ENCODE measurements around the gene CASKIN2. TPM values are rescaled to one million over a fixed set of nuclear protein-coding genes. Genes with fewer than 3 reads are reported as not detected.
A peak's percentile ranks its signal among the peaks of the same experiment; 100 is the strongest.

The CASKIN2 gene
- total and polyA plus RNA-seq, 4 donors = 2.3 to 12.1 (median 8.6) TPM

DNA sequence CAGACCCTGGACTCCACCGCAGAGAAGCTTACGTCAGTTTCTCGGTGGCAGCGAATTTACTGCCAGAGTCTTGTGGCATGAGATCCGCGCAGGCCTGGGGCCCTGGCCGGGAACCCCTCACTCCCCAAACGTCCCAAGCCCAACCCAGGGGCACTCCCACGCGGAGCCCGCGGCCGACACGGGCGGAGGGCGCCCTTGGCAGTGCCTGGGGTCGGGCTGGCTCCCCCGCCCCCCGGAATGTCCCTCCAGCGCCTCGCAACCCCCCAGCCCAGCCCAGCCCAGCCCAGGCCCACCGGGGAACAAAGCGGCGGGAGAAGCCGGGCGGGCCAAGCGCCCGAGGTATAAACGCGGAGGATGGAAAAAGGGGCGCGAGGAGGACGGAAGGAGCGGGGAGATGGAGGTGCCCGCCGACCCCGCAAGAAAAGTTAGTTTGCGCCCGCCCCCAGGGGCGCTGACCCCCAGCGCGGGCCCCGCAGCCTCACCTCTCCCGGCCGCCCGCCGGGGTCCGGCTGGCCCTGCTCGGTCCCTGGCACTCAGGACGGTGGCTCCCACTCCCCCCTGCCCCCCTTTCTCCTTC, 330 bp downstream of the CASKIN2 start:
- no peak for DNase-seq (ENCODE audit: low spot score)
- Histone ChIP-seq H3K4me3 (ENCODE audit: low read depth in 1 of 3, low read length in 3 of 3) (peak overlapping the region; percentile 81 to 89 (median 84)), H3K9me3 (ENCODE audit: control insufficient read depth in 4 of 4, low read length in 3 of 4) (no peaks in the 10 kb centered on the region), H3K4me1 (ENCODE audit: control insufficient read depth in 4 of 4, insufficient read depth in 4 of 4, low read length in 3 of 4) (peaks cover 8 to 64% (median 53%) of the 10 kb centered on the region in 4 donors), H3K27me3 (ENCODE audit: control insufficient read depth in 4 of 4, insufficient read depth in 4 of 4, low read length in 3 of 4) (no peaks in the 10 kb centered on the region), H3K36me3 (ENCODE audit: control insufficient read depth in 4 of 4, insufficient read depth in 3 of 4, low read depth in 1 of 4, low read length in 3 of 4) (no peaks in the 10 kb centered on the region), H3K27ac (ENCODE audit: low read depth in 1 of 2, low read length in 2 of 2) (peak overlapping the region; percentile 63 to 88), H3K9ac (ENCODE audit: low read depth in 1 of 2, low read length in 2 of 2) (peak overlapping the region; percentile 48 to 65)
- no peak for TF ChIP-seq GABPA (IDR thresholded peaks at IDR 0.05 in 1 of 2, conservative IDR thresholded peaks at IDR 0.05 in 1 of 2)
- no peak for TF ChIP-seq NR2F2 (IDR thresholded peaks at IDR 0.05)
- TF ChIP-seq, protein P1, sequence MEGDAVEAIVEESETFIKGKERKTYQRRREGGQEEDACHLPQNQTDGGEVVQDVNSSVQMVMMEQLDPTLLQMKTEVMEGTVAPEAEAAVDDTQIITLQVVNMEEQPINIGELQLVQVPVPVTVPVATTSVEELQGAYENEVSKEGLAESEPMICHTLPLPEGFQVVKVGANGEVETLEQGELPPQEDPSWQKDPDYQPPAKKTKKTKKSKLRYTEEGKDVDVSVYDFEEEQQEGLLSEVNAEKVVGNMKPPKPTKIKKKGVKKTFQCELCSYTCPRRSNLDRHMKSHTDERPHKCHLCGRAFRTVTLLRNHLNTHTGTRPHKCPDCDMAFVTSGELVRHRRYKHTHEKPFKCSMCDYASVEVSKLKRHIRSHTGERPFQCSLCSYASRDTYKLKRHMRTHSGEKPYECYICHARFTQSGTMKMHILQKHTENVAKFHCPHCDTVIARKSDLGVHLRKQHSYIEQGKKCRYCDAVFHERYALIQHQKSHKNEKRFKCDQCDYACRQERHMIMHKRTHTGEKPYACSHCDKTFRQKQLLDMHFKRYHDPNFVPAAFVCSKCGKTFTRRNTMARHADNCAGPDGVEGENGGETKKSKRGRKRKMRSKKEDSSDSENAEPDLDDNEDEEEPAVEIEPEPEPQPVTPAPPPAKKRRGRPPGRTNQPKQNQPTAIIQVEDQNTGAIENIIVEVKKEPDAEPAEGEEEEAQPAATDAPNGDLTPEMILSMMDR (IDR thresholded peaks at IDR 0.05; ENCODE audit: low read depth, low read length, missing input control) = no peak
- 1% methylated on average over 50 of the region's 50 CpGs for WGBS

DNA sequence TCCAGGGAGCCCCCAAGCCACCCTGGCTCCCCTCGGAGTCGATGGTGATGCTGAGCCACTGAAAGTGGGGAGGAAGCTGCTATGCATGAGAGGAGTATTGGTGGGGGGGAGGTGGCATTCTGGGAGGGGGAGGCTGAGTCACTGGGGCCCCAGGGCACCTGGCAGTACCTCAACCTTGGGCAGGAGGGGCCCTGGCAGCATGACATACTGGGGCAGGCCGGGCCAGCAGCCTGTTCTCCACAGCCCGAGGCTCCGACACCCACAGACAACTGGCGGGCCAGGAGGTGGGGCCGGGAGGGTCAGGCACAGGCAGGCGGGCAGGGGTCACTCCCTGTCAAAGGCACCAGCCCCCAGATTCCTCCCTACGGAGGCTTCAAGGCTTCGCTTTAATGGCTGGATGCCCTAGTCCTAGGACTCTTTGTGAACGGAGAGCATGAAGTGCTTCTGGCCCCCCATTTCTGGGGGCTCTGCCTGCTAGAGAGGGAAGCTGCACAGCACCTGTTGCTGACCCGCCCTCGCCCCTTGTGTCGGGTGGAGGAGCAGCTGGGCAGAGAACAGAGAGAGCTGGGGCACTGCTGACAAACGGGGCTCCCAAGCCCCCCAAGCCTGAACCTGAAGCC, 928 bp downstream of the CASKIN2 start:
- Histone ChIP-seq H3K4me3 (ENCODE audit: low read depth in 1 of 3, low read length in 3 of 3) (peak overlapping the region; percentile 81 to 89 (median 84)), H3K9ac (ENCODE audit: low read depth in 1 of 2, low read length in 2 of 2) (peak overlapping the region in 1 of 2 donors; percentile 65), H3K27me3 (ENCODE audit: control insufficient read depth in 4 of 4, insufficient read depth in 4 of 4, low read length in 3 of 4) (no peaks in the 10 kb centered on the region), H3K4me1 (ENCODE audit: control insufficient read depth in 4 of 4, insufficient read depth in 4 of 4, low read length in 3 of 4) (peaks cover 11 to 70% (median 56%) of the 10 kb centered on the region in 4 donors), H3K9me3 (ENCODE audit: control insufficient read depth in 4 of 4, low read length in 3 of 4) (no peaks in the 10 kb centered on the region), H3K36me3 (ENCODE audit: control insufficient read depth in 4 of 4, insufficient read depth in 3 of 4, low read depth in 1 of 4, low read length in 3 of 4) (no peaks in the 10 kb centered on the region), H3K27ac (ENCODE audit: low read depth in 1 of 2, low read length in 2 of 2) (peak overlapping the region; percentile 63 to 88)
- 16% methylated on average over 15 of the region's 15 CpGs for WGBS
- DNase-seq (ENCODE audit: low spot score) = no peak
- TF ChIP-seq FOXA2 (IDR thresholded peaks at IDR 0.05) (no peak), TAF1 (conservative IDR thresholded peaks at IDR 0.05) (no peak), EGR1 (IDR thresholded peaks at IDR 0.05; ENCODE audit: low read depth in 2 of 2) (no peak), SP1 (IDR thresholded peaks at IDR 0.05) (no peak), HNF4A (conservative IDR thresholded peaks at IDR 0.05) (peak in 1 of 2 donors; percentile 32), RXRA (IDR thresholded peaks at IDR 0.05) (peak in 1 of 2 donors; percentile 32), GABPA (IDR thresholded peaks at IDR 0.05 in 1 of 2, conservative IDR thresholded peaks at IDR 0.05 in 1 of 2) (no peak), HNF4G (IDR thresholded peaks at IDR 0.05) (no peak), NR2F2 (IDR thresholded peaks at IDR 0.05) (no peak)
- TF ChIP-seq, protein P1 (IDR thresholded peaks at IDR 0.05; ENCODE audit: low read depth, low read length, missing input control) = no peak
- TF ChIP-seq, protein P2, sequence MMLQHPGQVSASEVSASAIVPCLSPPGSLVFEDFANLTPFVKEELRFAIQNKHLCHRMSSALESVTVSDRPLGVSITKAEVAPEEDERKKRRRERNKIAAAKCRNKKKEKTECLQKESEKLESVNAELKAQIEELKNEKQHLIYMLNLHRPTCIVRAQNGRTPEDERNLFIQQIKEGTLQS (IDR thresholded peaks at IDR 0.05) = no peak
- TF ChIP-seq, protein P3, sequence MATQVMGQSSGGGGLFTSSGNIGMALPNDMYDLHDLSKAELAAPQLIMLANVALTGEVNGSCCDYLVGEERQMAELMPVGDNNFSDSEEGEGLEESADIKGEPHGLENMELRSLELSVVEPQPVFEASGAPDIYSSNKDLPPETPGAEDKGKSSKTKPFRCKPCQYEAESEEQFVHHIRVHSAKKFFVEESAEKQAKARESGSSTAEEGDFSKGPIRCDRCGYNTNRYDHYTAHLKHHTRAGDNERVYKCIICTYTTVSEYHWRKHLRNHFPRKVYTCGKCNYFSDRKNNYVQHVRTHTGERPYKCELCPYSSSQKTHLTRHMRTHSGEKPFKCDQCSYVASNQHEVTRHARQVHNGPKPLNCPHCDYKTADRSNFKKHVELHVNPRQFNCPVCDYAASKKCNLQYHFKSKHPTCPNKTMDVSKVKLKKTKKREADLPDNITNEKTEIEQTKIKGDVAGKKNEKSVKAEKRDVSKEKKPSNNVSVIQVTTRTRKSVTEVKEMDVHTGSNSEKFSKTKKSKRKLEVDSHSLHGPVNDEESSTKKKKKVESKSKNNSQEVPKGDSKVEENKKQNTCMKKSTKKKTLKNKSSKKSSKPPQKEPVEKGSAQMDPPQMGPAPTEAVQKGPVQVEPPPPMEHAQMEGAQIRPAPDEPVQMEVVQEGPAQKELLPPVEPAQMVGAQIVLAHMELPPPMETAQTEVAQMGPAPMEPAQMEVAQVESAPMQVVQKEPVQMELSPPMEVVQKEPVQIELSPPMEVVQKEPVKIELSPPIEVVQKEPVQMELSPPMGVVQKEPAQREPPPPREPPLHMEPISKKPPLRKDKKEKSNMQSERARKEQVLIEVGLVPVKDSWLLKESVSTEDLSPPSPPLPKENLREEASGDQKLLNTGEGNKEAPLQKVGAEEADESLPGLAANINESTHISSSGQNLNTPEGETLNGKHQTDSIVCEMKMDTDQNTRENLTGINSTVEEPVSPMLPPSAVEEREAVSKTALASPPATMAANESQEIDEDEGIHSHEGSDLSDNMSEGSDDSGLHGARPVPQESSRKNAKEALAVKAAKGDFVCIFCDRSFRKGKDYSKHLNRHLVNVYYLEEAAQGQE (IDR thresholded peaks at IDR 0.05) = peak; percentile 20
- TF ChIP-seq, protein P4, sequence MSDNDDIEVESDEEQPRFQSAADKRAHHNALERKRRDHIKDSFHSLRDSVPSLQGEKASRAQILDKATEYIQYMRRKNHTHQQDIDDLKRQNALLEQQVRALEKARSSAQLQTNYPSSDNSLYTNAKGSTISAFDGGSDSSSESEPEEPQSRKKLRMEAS (IDR thresholded peaks at IDR 0.05) = no peak
- TF ChIP-seq, protein P5, sequence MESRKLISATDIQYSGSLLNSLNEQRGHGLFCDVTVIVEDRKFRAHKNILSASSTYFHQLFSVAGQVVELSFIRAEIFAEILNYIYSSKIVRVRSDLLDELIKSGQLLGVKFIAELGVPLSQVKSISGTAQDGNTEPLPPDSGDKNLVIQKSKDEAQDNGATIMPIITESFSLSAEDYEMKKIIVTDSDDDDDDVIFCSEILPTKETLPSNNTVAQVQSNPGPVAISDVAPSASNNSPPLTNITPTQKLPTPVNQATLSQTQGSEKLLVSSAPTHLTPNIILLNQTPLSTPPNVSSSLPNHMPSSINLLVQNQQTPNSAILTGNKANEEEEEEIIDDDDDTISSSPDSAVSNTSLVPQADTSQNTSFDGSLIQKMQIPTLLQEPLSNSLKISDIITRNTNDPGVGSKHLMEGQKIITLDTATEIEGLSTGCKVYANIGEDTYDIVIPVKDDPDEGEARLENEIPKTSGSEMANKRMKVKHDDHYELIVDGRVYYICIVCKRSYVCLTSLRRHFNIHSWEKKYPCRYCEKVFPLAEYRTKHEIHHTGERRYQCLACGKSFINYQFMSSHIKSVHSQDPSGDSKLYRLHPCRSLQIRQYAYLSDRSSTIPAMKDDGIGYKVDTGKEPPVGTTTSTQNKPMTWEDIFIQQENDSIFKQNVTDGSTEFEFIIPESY (IDR thresholded peaks at IDR 0.05) = no peak

Data from liver (tissue), 9 donors.